Esophagus muscularis mucosa (tissue), 4 donors: ENCODE results near the gene KLHDC1. TPM values are rescaled to one million over a fixed set of nuclear protein-coding genes. Genes with fewer than 3 reads are reported as not detected.

Source experiments
- DNase-seq: peaks from one replicate; pipeline ENCODE4 v3.0.0-alpha.2; 2017; ENCODE audit errors: extremely low spot score
- H3K27ac ChIP-seq, 4 donors: fragments of 200-600 bp; sonication (generic); replicated peaks in 1 of 4; 1 replicate in 3 of 4; 2 replicates in 1 of 4; pipeline ENCODE4 v1.5.1; 2016 to 2019; ENCODE audit warnings: mild to moderate bottlenecking in 1 of 4
- H3K27me3 ChIP-seq, 4 donors: fragments of 200-600 bp; sonication (generic); one replicate each; pipeline versions ENCODE4 v1.5.1 to v1.6.0; 2016 to 2019
- H3K36me3 ChIP-seq, 4 donors: fragments of 200-600 bp; sonication (generic); one replicate each; pipeline ENCODE4 v1.5.1; 2016 to 2019
- H3K4me1 ChIP-seq, 4 donors: fragments of 200-600 bp; sonication (generic); one replicate each; pipeline ENCODE4 v1.5.1; 2016 to 2019
- H3K4me3 ChIP-seq, 4 donors: fragments of 200-600 bp; sonication (generic); 1 replicate in 2 of 4; 2 replicates in 2 of 4; pipeline ENCODE4 v1.5.1; 2016 to 2019; ENCODE audit warnings: mild to moderate bottlenecking in 4 of 4, moderate library complexity in 1 of 4
- H3K9me3 ChIP-seq, 4 donors: fragments of 200-600 bp; sonication (generic); 1 replicate in 3 of 4; 2 replicates in 1 of 4; pipeline ENCODE4 v1.5.1; 2016 to 2019
- CTCF ChIP-seq, 3 experiments: fragments of 200-600 bp in 2 of 3; fragments of 450-650 bp in 1 of 3; sonication (generic) in 2 of 3; IDR thresholded peaks; one replicate each; pipeline ENCODE4 v1.5.1; 2017 to 2019; ENCODE audit warnings: antibody characterized with exemption in 3 of 3, mild to moderate bottlenecking in 2 of 3, moderate library complexity in 1 of 3
- EP300 ChIP-seq: sonication (generic); formaldehyde crosslinking; IDR thresholded peaks from one replicate; pipeline ENCODE4 v1.6.1; 2017; ENCODE audit warnings: antibody characterized with exemption
- POLR2A ChIP-seq: fragments of 450-650 bp; IDR thresholded peaks from one replicate; pipeline ENCODE4 v1.6.1; 2017; ENCODE audit warnings: antibody characterized with exemption, moderate library complexity, mild to moderate bottlenecking, low read depth
- POLR2AphosphoS5 ChIP-seq, 2 donors: sonication (generic); formaldehyde crosslinking; IDR thresholded peaks; one replicate each; pipeline ENCODE4 v1.6.1; 2017; ENCODE audit warnings: antibody characterized with exemption in 2 of 2
- WGBS: methylation state at CpG from one replicate; pipeline ENCODE4 v1.1.5; 2018; 5-methylcytosine and 5-hydroxymethylcytosine counted together
- intact Hi-C: fragments of 100-400 bp; cut with DNase I; formaldehyde crosslinking; loops from one replicate; pipeline ENCODE4 v1.15.1; 2023
- small RNA-seq, 3 donors: library from RNA; depleted of rRNA; stranded (forward); fragments of <200 nt; gene quantifications; one replicate each; pipeline ENCODE3, GENCODE V24; 2016
- total RNA-seq, 4 donors: library from RNA; depleted of rRNA; stranded (reverse); fragments of >200 nt; gene quantifications; one replicate each; pipeline versions ENCODE4 v1.1.0 to v1.2.1, GENCODE V29; 2016

KLHDC1 gene
- total RNA-seq, 4 donors from 2014 or later = 7.6 to 8.3 (median 8.0) TPM

GRCh38 chr14:49783394-49784014, 90.6 kb downstream of the KLHDC1 start:
- Histone ChIP-seq H3K27ac (no peak overlapping the region), H3K36me3 (peaks cover 68 to 100% (median 98%) of the 10 kb centered on the region in 4 donors), H3K4me3 (no peak overlapping the region), H3K9me3 (no peaks in the 10 kb centered on the region), H3K27me3 (no peaks in the 10 kb centered on the region), H3K4me1 (peaks cover 0 to 4% (median 2%) of the 10 kb centered on the region in 4 donors)
- no peak for DNase-seq
- intact Hi-C loops = loop anchor here (10.0 kb wide), 1 partner anchor 51 kb away; no protein-coding TSS in a partner anchor
- 79% methylated on average over 3 of the region's 3 CpGs for WGBS
- TF ChIP-seq CTCF (IDR thresholded peaks at IDR 0.05) (no peak), POLR2AphosphoS5 (IDR thresholded peaks at IDR 0.05) (no peak), EP300 (no peak), POLR2A (no peak)

- Histone ChIP-seq H3K9me3 (no peaks in the 10 kb centered on the region), H3K4me1 (peaks cover 0 to 4% (median 2%) of the 10 kb centered on the region in 4 donors), H3K4me3 (no peak overlapping the region), H3K27me3 (no peaks in the 10 kb centered on the region), H3K36me3 (peaks cover 56 to 99% (median 95%) of the 10 kb centered on the region in 4 donors), H3K27ac (no peak overlapping the region)
- TF ChIP-seq EP300 (no peak), CTCF (IDR thresholded peaks at IDR 0.05) (no peak), POLR2A (no peak), POLR2AphosphoS5 (IDR thresholded peaks at IDR 0.05) (no peak)
- no peak for DNase-seq
- WGBS = 96% methylated on average over 2 of the region's 2 CpGs
- intact Hi-C loops = loop anchor here (10.0 kb wide), 1 partner anchor 48 kb away; no protein-coding TSS in a partner anchor
Observed at GRCh38 chr14:49786315-49786714, 93.4 kb downstream of the KLHDC1 start.

GRCh38 chr14:49792618-49793017, 99.7 kb downstream of the KLHDC1 start:
- TF ChIP-seq CTCF (IDR thresholded peaks at IDR 0.05) = no peak
- no peak for TF ChIP-seq EP300
- no peak for TF ChIP-seq POLR2AphosphoS5 (IDR thresholded peaks at IDR 0.05)
- no peak for TF ChIP-seq POLR2A
- Histone ChIP-seq H3K9me3 (no peaks in the 10 kb centered on the region), H3K4me3 (no peak overlapping the region), H3K27ac (no peak overlapping the region), H3K36me3 (peaks cover 57 to 99% (median 77%) of the 10 kb centered on the region in 4 donors), H3K27me3 (no peaks in the 10 kb centered on the region), H3K4me1 (no peaks in the 10 kb centered on the region)
- WGBS = 0% methylated on average over 1 of the region's 1 CpG
- DNase-seq = no peak
- intact Hi-C loops = no loop called here

GRCh38 chr14:49796025-49796424, 103.1 kb downstream of the KLHDC1 start:
- Histone ChIP-seq H3K4me3 (no peak overlapping the region), H3K27ac (no peak overlapping the region), H3K9me3 (no peaks in the 10 kb centered on the region), H3K4me1 (no peaks in the 10 kb centered on the region), H3K27me3 (no peaks in the 10 kb centered on the region), H3K36me3 (peaks cover 70 to 99% (median 79%) of the 10 kb centered on the region in 4 donors)
- WGBS = 87% methylated on average over 2 of the region's 2 CpGs
- DNase-seq = no peak
- intact Hi-C loops = no loop called here
- TF ChIP-seq EP300 (no peak), POLR2A (no peak)

Small RNA genes lying within 50 kb of the gene (small RNA-seq; reads per million reads assigned to genes)
- 0 reads per million in 3 donors for gene RNU6ATAC30P

Other genes with a start within 250 kb of the KLHDC1 start
- gene RPS29, start 106.7 kb upstream of the KLHDC1 start, total RNA-seq = 1,000 to 10,000 TPM in 3 of 4 donors, 100 to 1,000 TPM in 1; 795 to 7,884 (median 5,092) TPM
- 10 to 100 TPM in 2 of 4 donors, 1 to 10 TPM in 2; 8.6 to 17.8 (median 10.3) TPM for gene LRR1, start 94.2 kb upstream of the KLHDC1 start, total RNA-seq
- gene RPL36AL, start 72.5 kb upstream of the KLHDC1 start, total RNA-seq = 100 to 1,000 TPM; 200 to 323 (median 277) TPM
- gene MGAT2, start 72.3 kb upstream of the KLHDC1 start, total RNA-seq = 10 to 100 TPM; 20.3 to 29.5 (median 24.1) TPM
- 1 to 10 TPM; 6.5 to 8.8 (median 7.6) TPM for gene DNAAF2, start 57.9 kb upstream of the KLHDC1 start, total RNA-seq
- under 1 TPM in 3 of 4 donors, not detected in 1; 0.39 to 0.83 (median 0.46) TPM for gene POLE2, start 4.9 kb upstream of the KLHDC1 start, total RNA-seq
- 100 to 1,000 TPM in 1 of 4 donors, 10 to 100 TPM in 3; 72.2 to 102 (median 85.8) TPM for gene KLHDC2, start 75.0 kb downstream of the KLHDC1 start, total RNA-seq
- gene NEMF, start 159.7 kb downstream of the KLHDC1 start, total RNA-seq = 10 to 100 TPM; 40.6 to 71.0 (median 56.4) TPM
- 10 to 100 TPM; 41.5 to 66.4 (median 51.7) TPM for gene ARF6, start 200.0 kb downstream of the KLHDC1 start, total RNA-seq